Skin epidermis (tissue), 12 donors: ENCODE measurements around the gene PRKAR1B.
A peak's percentile ranks its signal among the peaks of the same experiment; 100 is the strongest.

Experiments
- H3K27ac ChIP-seq, 21 experiments: fragments of 200-600 bp; sonication (generic) in 11 of 21; one replicate each; pipeline ENCODE4 v1.5.0; 2020; ENCODE audit warnings: mild to moderate bottlenecking in 3 of 21, inconsistent platforms in 2 of 21, moderate library complexity in 2 of 21
- H3K4me3 ChIP-seq, 7 experiments: fragments of 200-600 bp; sonication (generic) in 2 of 7; one replicate each; pipeline ENCODE4 v1.5.0; 2020; ENCODE audit warnings: inconsistent platforms in 2 of 7, mild to moderate bottlenecking in 2 of 7, moderate library complexity in 1 of 7

The PRKAR1B gene

GRCh38 chr7:726854-727103 is 302 bp downstream of the PRKAR1B start:
- peak overlapping the region in 20 of 21 experiments; percentile 24 to 93 (median 78) for H3K27ac ChIP-seq
- peak overlapping the region; percentile 58 to 97 (median 91) for H3K4me3 ChIP-seq

- Histone ChIP-seq H3K4me3 (peak within 1 kb of the TSS; percentile 58 to 97 (median 91)), H3K27ac (peak within 1 kb of the TSS; percentile 24 to 93 (median 76))
Observed at GRCh38 chr7:726084-726853, 812 bp downstream of the PRKAR1B start, which contains the start of gene DNAAF5. TSS of gene DNAAF5 (plus strand) at chr7:726699. CDS start at chr7:726721, 22 bp downstream.

GRCh38 chr7:725223-726005 is 1.7 kb downstream of the PRKAR1B start:
- Histone ChIP-seq H3K4me3 (peak overlapping the region in 2 of 7 experiments; percentile 58 to 91), H3K27ac (peak overlapping the region in 4 of 21 experiments; percentile 24 to 93 (median 74))

GRCh38 chr7:724298-724697 is 2.8 kb downstream of the PRKAR1B start:
- Histone ChIP-seq H3K27ac (no peak overlapping the region), H3K4me3 (no peak overlapping the region)

- H3K4me3 ChIP-seq: no peak overlapping the region
- no peak overlapping the region for H3K27ac ChIP-seq
Observed at GRCh38 chr7:723541-723940, 3.5 kb downstream of the PRKAR1B start.

- Histone ChIP-seq H3K4me3 (no peak overlapping the region), H3K27ac (no peak overlapping the region)
Observed at GRCh38 chr7:721619-722248, 5.3 kb downstream of the PRKAR1B start.

DNA sequence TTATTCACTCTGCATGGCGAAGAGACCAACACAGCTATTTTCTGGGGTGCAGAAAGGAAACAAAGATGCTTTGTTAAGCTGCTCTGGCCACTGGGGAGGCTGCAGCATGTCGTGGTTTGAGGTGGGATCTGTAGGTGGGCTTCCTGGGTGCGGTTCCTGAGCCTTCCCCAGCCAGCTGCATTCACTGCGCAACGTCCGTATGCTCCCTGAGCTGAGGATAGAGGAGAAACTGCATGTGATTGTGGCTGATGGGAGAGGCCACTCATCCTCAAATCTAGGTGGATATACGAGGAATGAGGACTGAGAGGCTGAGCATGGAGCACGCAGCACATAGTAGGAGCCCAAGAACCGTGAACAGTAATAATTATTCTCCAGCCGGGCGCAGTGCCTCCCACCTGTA is 10.4 kb downstream of the PRKAR1B start:
- no peak overlapping the region for H3K4me3 ChIP-seq
- no peak overlapping the region for H3K27ac ChIP-seq

GRCh38 chr7:716222-716621 is 10.9 kb downstream of the PRKAR1B start:
- no peak overlapping the region for H3K4me3 ChIP-seq
- H3K27ac ChIP-seq: no peak overlapping the region

DNA sequence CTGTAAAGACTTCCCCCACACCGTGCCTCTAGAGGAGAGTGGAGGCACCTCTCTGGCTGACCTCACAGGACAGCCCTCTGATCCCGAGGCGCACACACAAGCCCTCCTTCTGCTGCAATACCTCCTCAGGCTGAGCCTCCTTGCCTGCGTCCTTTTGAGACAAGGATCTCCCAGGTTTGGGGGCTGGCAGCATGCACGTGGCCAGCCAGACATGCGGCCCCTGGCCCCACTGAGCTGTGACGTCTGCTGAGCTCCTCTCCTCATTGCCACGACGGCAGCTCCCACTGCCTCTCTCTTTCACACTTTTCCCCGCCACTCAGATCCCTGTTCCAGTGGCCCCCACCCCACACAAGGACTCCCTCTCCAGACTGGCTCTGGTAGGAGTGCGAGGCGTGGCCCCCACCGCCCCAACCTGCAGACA is 12.8 kb downstream of the PRKAR1B start:
- Histone ChIP-seq H3K4me3 (no peak overlapping the region), H3K27ac (no peak overlapping the region)

- Histone ChIP-seq H3K4me3 (no peak overlapping the region), H3K27ac (no peak overlapping the region)
Observed at GRCh38 chr7:713488-714230, 13.4 kb downstream of the PRKAR1B start.

- Histone ChIP-seq H3K27ac (no peak overlapping the region), H3K4me3 (no peak overlapping the region)
Observed at GRCh38 chr7:713139-713457, 14.0 kb downstream of the PRKAR1B start.

- H3K4me3 ChIP-seq: peak overlapping the region; percentile 7 to 56 (median 31)
- peak overlapping the region in 9 of 21 experiments; percentile 1 to 89 (median 56) for H3K27ac ChIP-seq
Observed at GRCh38 chr7:712381-713138, 14.5 kb downstream of the PRKAR1B start.

DNA sequence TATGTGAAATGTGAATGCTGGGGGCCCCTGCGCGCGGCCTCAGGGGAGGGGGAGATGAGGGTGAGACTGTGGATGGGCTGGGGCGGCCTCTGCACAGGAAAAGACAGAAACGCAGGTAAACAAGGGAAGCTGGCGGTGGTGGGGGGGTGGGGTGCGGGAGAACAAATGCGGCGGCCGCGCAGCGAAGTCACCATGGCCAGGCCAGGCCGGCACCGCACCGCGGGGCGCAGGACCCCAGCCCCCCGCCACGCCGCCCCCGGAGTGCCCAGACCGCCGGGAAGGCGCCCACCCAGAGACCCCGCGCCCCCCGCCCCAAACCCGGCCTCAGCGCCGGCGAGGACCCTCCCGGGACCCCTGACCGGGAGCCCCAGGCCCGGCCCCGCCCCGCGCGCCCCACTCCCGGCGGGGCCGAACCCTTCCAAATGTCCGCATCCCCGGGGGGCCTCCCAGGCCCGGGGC is 15.1 kb downstream of the PRKAR1B start:
- Histone ChIP-seq H3K27ac (peak overlapping the region in 13 of 21 experiments; percentile 1 to 89 (median 56)), H3K4me3 (peak overlapping the region; percentile 7 to 56 (median 31))

- H3K4me3 ChIP-seq: peak overlapping the region in 6 of 7 experiments; percentile 25 to 56 (median 38)
- H3K27ac ChIP-seq: peak overlapping the region in 12 of 21 experiments; percentile 1 to 89 (median 56)
Observed at GRCh38 chr7:711093-711921, 15.8 kb downstream of the PRKAR1B start.

DNA sequence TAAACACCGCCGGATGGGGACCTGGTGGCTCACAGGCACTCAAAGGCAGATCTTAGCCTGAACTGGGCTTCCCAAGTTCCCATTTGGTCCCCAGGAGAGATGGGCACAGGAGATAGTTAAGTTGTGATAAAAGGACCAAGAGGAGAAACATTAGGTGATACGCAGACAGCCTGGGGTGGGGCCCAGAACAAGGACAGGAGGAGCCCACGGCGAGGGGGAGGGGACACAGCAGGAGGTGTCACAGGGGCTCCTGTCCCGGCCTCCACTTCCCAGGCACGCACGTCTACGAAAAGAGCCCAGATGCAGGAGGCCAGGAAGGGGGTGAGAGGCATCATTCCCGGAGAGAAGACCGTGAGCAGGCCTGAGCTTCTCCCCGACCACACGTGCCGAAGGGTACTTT is 16.9 kb downstream of the PRKAR1B start:
- Histone ChIP-seq H3K4me3 (no peak overlapping the region), H3K27ac (peak overlapping the region in 1 of 21 experiments; percentile 30)

- peak overlapping the region in 1 of 21 experiments; percentile 10 for H3K27ac ChIP-seq
- no peak overlapping the region for H3K4me3 ChIP-seq
Observed at GRCh38 chr7:707296-708000, 19.6 kb downstream of the PRKAR1B start.

- no peak overlapping the region for H3K4me3 ChIP-seq
- H3K27ac ChIP-seq: peak overlapping the region in 1 of 21 experiments; percentile 10
Observed at GRCh38 chr7:706721-707120, 20.4 kb downstream of the PRKAR1B start.

GRCh38 chr7:703049-703448 is 24.0 kb downstream of the PRKAR1B start:
- Histone ChIP-seq H3K4me3 (no peak overlapping the region), H3K27ac (no peak overlapping the region)
